Measurements from ENCODE around the gene WDFY2.

The WDFY2 gene

DNA sequence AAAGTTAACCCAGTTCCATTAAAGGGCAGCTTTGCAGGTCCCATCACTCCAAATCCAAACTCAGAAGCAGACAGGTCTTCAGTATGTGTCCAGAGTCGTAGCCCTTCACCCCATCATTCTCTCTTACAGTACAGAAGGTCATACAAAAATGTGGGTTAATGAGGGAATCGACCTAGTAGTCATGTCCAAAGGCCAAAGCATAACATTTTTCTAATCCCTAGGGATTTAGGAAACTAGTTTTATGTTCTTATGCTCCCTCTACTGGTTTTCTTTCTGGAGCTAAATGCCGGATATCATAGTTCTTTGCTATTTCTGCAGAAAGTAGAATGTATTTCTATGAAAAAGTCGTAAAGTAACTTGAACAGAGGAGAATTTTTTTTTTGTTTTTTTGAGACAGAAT lies 147.5 kb downstream of the WDFY2 start:
- TF ChIP-seq CTCF (IDR thresholded peaks at IDR 0.05; ENCODE audit: low read depth, low read length): peak; percentile 50
- H3K4me3 ChIP-seq (replicated peaks in 1 of 2; ENCODE audit: low read depth in 2 of 2, low read length in 2 of 2): no peak overlapping the region
- peak; percentile 85 to 88 for DNase-seq (ENCODE audit: low read depth in 2 of 2)

DNA sequence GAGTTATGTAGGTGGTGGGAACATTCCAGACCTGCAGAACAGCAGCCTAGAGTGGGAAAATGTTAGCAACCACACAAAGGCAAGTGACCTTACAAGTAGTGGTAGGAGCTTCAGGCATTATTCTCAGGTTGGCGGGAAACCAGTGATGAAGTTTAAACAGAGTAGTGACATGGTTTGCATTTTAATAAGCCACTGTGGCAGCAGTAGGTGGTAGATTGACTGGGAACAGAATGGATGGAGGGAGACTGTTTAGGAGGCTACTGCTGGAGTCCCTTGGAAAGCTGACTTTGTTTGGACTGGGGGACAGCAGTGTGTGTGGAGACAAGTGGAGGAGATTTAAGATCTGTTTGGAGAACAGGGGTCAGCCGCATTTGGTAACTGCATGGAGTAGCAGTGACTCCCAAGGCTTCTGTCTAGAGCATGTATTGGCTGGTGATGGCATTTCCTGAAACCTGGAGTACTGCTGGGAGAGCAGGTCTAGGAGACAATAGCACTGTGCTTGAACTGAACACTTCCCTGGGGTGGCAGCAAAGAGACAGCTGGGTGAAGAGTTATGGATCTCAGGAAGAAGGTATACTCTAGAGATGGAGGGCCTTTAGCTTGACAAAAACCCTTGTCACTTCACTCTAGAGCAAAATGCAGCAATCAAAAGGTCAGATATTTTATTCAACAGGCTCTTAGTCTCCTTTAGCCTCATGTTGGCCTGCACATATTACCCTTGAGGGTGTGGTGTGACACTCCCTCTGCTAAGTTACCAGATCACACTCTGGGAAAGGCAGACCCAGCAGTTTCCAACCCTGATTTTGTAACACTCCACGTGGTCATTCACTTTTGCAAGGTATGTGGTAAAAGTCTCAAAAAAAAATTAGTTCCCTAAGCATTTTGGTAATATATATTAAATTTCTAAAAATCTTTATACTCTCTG lies 149.4 kb downstream of the WDFY2 start:
- H3K4me3 ChIP-seq (replicated peaks in 1 of 2; ENCODE audit: low read depth in 2 of 2, low read length in 2 of 2): no peak overlapping the region
- DNase-seq (ENCODE audit: low read depth in 2 of 2): peak; percentile 12 to 19
- no peak for TF ChIP-seq CTCF (IDR thresholded peaks at IDR 0.05; ENCODE audit: low read depth, low read length)

GRCh38 chr13:51734786-51735185 lies 150.5 kb downstream of the WDFY2 start:
- no peak overlapping the region for H3K4me3 ChIP-seq (replicated peaks in 1 of 2; ENCODE audit: low read depth in 2 of 2, low read length in 2 of 2)
- peak in 1 of 2 donors; percentile 7 for DNase-seq (ENCODE audit: low read depth in 2 of 2)
- TF ChIP-seq CTCF (IDR thresholded peaks at IDR 0.05; ENCODE audit: low read depth, low read length): no peak

GRCh38 chr13:51737609-51738008 lies 153.3 kb downstream of the WDFY2 start:
- DNase-seq (ENCODE audit: low read depth in 2 of 2): no peak
- no peak for TF ChIP-seq CTCF (IDR thresholded peaks at IDR 0.05; ENCODE audit: low read depth, low read length)
- H3K4me3 ChIP-seq (replicated peaks in 1 of 2; ENCODE audit: low read depth in 2 of 2, low read length in 2 of 2): no peak overlapping the region

DNA sequence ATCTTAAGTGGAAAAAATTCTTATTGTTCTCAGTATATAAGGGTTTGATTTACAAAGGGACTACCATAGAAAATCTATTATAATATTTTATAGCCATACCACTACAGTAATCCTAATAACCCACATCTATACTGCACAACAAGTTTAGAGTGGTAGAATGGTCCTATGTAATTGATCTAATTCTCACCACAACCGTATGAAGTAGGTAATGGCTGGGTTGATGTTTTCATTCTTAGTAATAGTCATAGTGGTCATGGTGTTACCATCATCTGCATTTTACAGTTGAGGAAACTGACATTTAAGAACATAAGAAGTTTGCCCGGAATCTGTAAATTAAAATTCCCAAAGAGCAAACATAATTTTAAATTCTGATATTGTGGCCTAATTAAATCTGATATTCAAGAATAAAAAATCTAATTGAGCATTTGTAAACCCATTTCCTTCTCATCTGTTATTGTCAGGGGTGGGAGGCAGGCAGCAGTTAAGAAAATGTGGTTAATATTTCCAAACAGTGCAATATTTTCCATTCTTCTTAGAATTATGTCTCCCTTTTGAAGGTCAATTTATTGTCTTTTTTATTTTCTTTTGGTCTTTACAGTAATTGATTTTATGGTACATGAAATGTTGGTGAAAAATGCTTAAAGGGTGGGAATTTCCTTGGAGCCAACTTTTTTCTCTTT lies 154.1 kb downstream of the WDFY2 start:
- no peak for DNase-seq (ENCODE audit: low read depth in 2 of 2)
- no peak for TF ChIP-seq CTCF (IDR thresholded peaks at IDR 0.05; ENCODE audit: low read depth, low read length)
- H3K4me3 ChIP-seq (replicated peaks in 1 of 2; ENCODE audit: low read depth in 2 of 2, low read length in 2 of 2): no peak overlapping the region

DNA sequence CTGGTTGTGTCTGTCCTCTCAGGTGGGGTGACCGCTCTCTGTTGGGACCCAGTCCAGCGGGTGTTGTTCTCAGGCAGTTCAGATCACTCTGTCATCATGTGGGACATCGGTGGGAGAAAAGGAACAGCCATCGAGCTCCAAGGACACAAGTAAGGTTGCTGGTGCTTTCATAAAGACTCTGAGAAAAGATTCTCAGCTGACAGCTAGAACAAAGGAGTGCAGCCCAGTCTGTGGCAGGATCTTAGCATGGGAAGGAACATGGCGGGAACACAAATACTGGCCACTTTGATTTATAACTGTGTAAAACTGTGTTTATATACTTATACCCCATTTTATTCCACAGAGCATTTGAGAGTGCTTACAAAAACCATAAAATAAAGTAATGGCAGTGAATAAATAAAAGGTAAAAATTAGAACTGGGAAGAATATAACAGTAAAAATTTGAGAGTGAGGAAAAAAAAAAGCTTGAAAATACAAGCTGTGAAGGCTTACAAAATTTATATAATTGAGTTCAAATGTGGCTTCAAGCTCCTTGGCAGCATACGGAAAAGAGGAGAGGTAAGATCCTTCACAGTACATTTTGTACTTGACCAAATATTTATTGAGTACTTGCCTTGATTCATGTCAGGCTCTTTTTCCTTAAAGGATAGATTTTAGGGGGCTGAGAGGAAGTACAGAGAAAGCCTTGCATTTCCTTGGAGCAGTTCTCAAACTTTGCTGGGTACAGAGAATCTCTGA lies 154.9 kb downstream of the WDFY2 start:
- no peak overlapping the region for H3K4me3 ChIP-seq (replicated peaks in 1 of 2; ENCODE audit: low read depth in 2 of 2, low read length in 2 of 2)
- TF ChIP-seq CTCF (IDR thresholded peaks at IDR 0.05; ENCODE audit: low read depth, low read length): no peak
- DNase-seq (ENCODE audit: low read depth in 2 of 2): no peak
